Measurements from ENCODE around the gene IL12RB2. TPM values are rescaled to one million over a fixed set of nuclear protein-coding genes. Genes with fewer than 3 reads are reported as not detected.

The IL12RB2 gene
- total RNA-seq, 1 experiment from 2014 or later: not detected

- H3K4me3 ChIP-seq: peak overlapping the region; percentile 78
- peaks cover 31% of the 10 kb centered on the region for H3K4me1 ChIP-seq (replicated peaks; ENCODE audit: insufficient read depth)
- H3K79me2 ChIP-seq (ENCODE audit: low read depth): peaks cover 40% of the 10 kb centered on the region
- BruUV-seq (replicated peaks): no TSS peak
- no peaks in the 10 kb centered on the region for H3K9me2 ChIP-seq (ENCODE audit: insufficient read depth)
- ChIA-PET POLR2A (ENCODE audit: unreplicated experiment) (interaction anchor here (0.6 to 0.9 kb wide), 4 partner anchors 18 to 1892 kb away, joined by 3 to 13 read pairs (median 4); partner anchors contain the start of gene GADD45A), CTCF (interaction anchor here (1.4 kb wide), 1 partner anchor 69 kb away, joined by 12 read pairs; no protein-coding TSS in a partner anchor)
- peak overlapping the region; percentile 88 for H3K27ac ChIP-seq
- DNase-seq: no peak
- H3F3A ChIP-seq (ENCODE audit: insufficient read depth, low read depth): peaks cover 12% of the 10 kb centered on the region; the same call in 1 of the 2 replicates
- peak overlapping the region; percentile 98 for H3K4me2 ChIP-seq
- peak overlapping the region; percentile 95 for H2AFZ ChIP-seq
- no peaks in the 10 kb centered on the region for H3K9me3 ChIP-seq (ENCODE audit: insufficient read depth, low read depth)
- H3K36me3 ChIP-seq (ENCODE audit: low read depth): peaks cover 29% of the 10 kb centered on the region
- peaks cover 33% of the 10 kb centered on the region for H4K20me1 ChIP-seq (ENCODE audit: insufficient read depth)
- H3K27me3 ChIP-seq (ENCODE audit: insufficient read depth, low read depth): no peaks in the 10 kb centered on the region
- intact Hi-C loops (cut with micrococcal nuclease; ENCODE audit: unreplicated experiment): loop anchor here (2.0 to 10.0 kb wide), 7 partner anchors 46 to 499 kb away; partner anchors contain the start of genes GADD45A and GNG12
- no peak for TF ChIP-seq EZH2 (IDR thresholded peaks at IDR 0.05; ENCODE audit: low read depth)
- TF ChIP-seq CTCF (conservative IDR thresholded peaks at IDR 0.05): no peak
Measured at GRCh38 chr1:67431156-67431765, 123.6 kb downstream of the IL12RB2 start.

- peaks cover 24% of the 10 kb centered on the region for H3K4me1 ChIP-seq (replicated peaks; ENCODE audit: insufficient read depth)
- ChIA-PET CTCF (interaction anchor here (0.6 to 1.4 kb wide), 3 partner anchors 31 to 513 kb away, joined by 3 to 12 read pairs (median 9); no protein-coding TSS in a partner anchor), POLR2A (ENCODE audit: unreplicated experiment) (interaction anchor here (0.6 to 0.8 kb wide), 2 partner anchors 19 to 42 kb away, joined by 4 to 5 read pairs; no protein-coding TSS in a partner anchor)
- H4K20me1 ChIP-seq (ENCODE audit: insufficient read depth): peaks cover 25% of the 10 kb centered on the region
- H3K36me3 ChIP-seq (ENCODE audit: low read depth): peaks cover 24% of the 10 kb centered on the region
- H3K4me3 ChIP-seq: peak overlapping the region; percentile 78; the same call in 1 of the 2 replicates
- DNase-seq: peak in 1 of 2 experiments; percentile 4
- H3F3A ChIP-seq (ENCODE audit: insufficient read depth, low read depth): peaks cover 12% of the 10 kb centered on the region; the same call in 1 of the 2 replicates
- H3K9me3 ChIP-seq (ENCODE audit: insufficient read depth, low read depth): no peaks in the 10 kb centered on the region
- intact Hi-C loops (cut with micrococcal nuclease; ENCODE audit: unreplicated experiment): loop anchor here (2.0 to 10.0 kb wide), 7 partner anchors 45 to 500 kb away; partner anchors contain the start of genes GADD45A and GNG12
- H3K9me2 ChIP-seq (ENCODE audit: insufficient read depth): no peaks in the 10 kb centered on the region
- BruUV-seq (replicated peaks): no TSS peak
- H3K4me2 ChIP-seq: peak overlapping the region; percentile 98
- no peak for TF ChIP-seq EZH2 (IDR thresholded peaks at IDR 0.05; ENCODE audit: low read depth)
- peaks cover 33% of the 10 kb centered on the region for H3K79me2 ChIP-seq (ENCODE audit: low read depth)
- H3K27me3 ChIP-seq (ENCODE audit: insufficient read depth, low read depth): no peaks in the 10 kb centered on the region
- no peak overlapping the region for H3K27ac ChIP-seq
- H2AFZ ChIP-seq: peak overlapping the region; percentile 95
Measured at GRCh38 chr1:67431869-67432578, 124.4 kb downstream of the IL12RB2 start.

- H2AFZ ChIP-seq: no peak overlapping the region
- CTCF ChIA-PET: interaction anchor here (0.6 to 1.4 kb wide), 2 partner anchors 30 to 67 kb away, joined by 3 to 12 read pairs; no protein-coding TSS in a partner anchor
Measured at GRCh38 chr1:67432745-67433144, 125.1 kb downstream of the IL12RB2 start.

More at GRCh38 chr1:67432745-67433144, 125.1 kb downstream of the IL12RB2 start:
- POLR2A ChIA-PET (ENCODE audit: unreplicated experiment): interaction anchor here (0.6 kb wide), 1 partner anchor 43 kb away, joined by 5 read pairs; no protein-coding TSS in a partner anchor
- no peak overlapping the region for H3K4me3 ChIP-seq
- TF ChIP-seq CTCF (conservative IDR thresholded peaks at IDR 0.05) (no peak), EZH2 (IDR thresholded peaks at IDR 0.05; ENCODE audit: low read depth) (no peak)
- H3K4me2 ChIP-seq: no peak overlapping the region
- H3F3A ChIP-seq (ENCODE audit: insufficient read depth, low read depth): peaks cover 12% of the 10 kb centered on the region; the same call in 1 of the 2 replicates
- peaks cover 18% of the 10 kb centered on the region for H4K20me1 ChIP-seq (ENCODE audit: insufficient read depth)
- no peaks in the 10 kb centered on the region for H3K9me3 ChIP-seq (ENCODE audit: insufficient read depth, low read depth)
- peaks cover 25% of the 10 kb centered on the region for H3K79me2 ChIP-seq (ENCODE audit: low read depth)
- no peak for DNase-seq
- H3K4me1 ChIP-seq (replicated peaks; ENCODE audit: insufficient read depth): peaks cover 17% of the 10 kb centered on the region
- BruUV-seq (replicated peaks): no TSS peak
- H3K36me3 ChIP-seq (ENCODE audit: low read depth): peaks cover 16% of the 10 kb centered on the region
- no peaks in the 10 kb centered on the region for H3K9me2 ChIP-seq (ENCODE audit: insufficient read depth)
- intact Hi-C loops (cut with micrococcal nuclease; ENCODE audit: unreplicated experiment): loop anchor here (5.0 to 10.0 kb wide), 5 partner anchors 45 to 500 kb away; partner anchors contain the start of genes GADD45A and GNG12
- H3K27ac ChIP-seq: no peak overlapping the region
- no peaks in the 10 kb centered on the region for H3K27me3 ChIP-seq (ENCODE audit: insufficient read depth, low read depth)

Measured in PC-9 (cell line).